Hepatocyte (in vitro differentiated cells): ENCODE measurements around the gene TMBIM1. TPM values are rescaled to one million over a fixed set of nuclear protein-coding genes. Genes with fewer than 3 reads are reported as not detected.

ENCODE experiments used
- DNase-seq: peaks from one replicate; pipeline ENCODE4 v3.0.0-alpha.2; 2016; ENCODE audit warnings: low spot score
- H2AFZ ChIP-seq: fragments of 200-600 bp; sonication (generic); 2 replicates; pipeline ENCODE4 v1.6.0; 2016; ENCODE audit warnings: antibody characterized with exemption, mild to moderate bottlenecking
- H3K27ac ChIP-seq: fragments of 200-600 bp; sonication (generic); 2 replicates; pipeline ENCODE4 v1.5.1; 2016; ENCODE audit warnings: mild to moderate bottlenecking
- H3K27me3 ChIP-seq: fragments of 200-600 bp; sonication (generic); 2 replicates; pipeline ENCODE4 v1.6.1; 2016
- H3K36me3 ChIP-seq: fragments of 200-600 bp; sonication (generic); replicated peaks from 2 replicates; pipeline ENCODE4 v1.5.1; 2016; ENCODE audit warnings: low read depth; ENCODE audit not compliant: insufficient read depth
- H3K4me1 ChIP-seq: fragments of 200-600 bp; sonication (generic); 2 replicates; pipeline ENCODE4 v1.5.1; 2016; ENCODE audit warnings: mild to moderate bottlenecking, moderate library complexity; ENCODE audit not compliant: insufficient read depth
- H3K4me2 ChIP-seq: fragments of 200-600 bp; sonication (generic); 2 replicates; pipeline ENCODE4 v1.6.0; 2016
- H3K4me3 ChIP-seq: fragments of 200-600 bp; sonication (generic); 2 replicates; pipeline ENCODE4 v1.5.1; 2016; ENCODE audit warnings: mild to moderate bottlenecking
- H3K79me2 ChIP-seq: fragments of 200-600 bp; sonication (generic); 2 replicates; pipeline ENCODE4 v1.6.0; 2017; ENCODE audit warnings: mild to moderate bottlenecking
- H3K9me2 ChIP-seq: fragments of 200-600 bp; sonication (generic); replicated peaks from 2 replicates; pipeline ENCODE4 v1.6.0; 2017; ENCODE audit warnings: mild to moderate bottlenecking; ENCODE audit not compliant: insufficient read depth
- H3K9me3 ChIP-seq: fragments of 200-600 bp; sonication (generic); 2 replicates; pipeline ENCODE4 v1.5.1; 2016; ENCODE audit warnings: low read depth, mild to moderate bottlenecking
- H4K20me1 ChIP-seq: fragments of 200-600 bp; sonication (generic); 2 replicates; pipeline ENCODE4 v1.6.0; 2016; ENCODE audit warnings: mild to moderate bottlenecking; ENCODE audit not compliant: insufficient read depth, poor library complexity, severe bottlenecking
- CTCF ChIP-seq: fragments of 200-600 bp; sonication (generic); IDR thresholded peaks from 2 replicates; pipeline ENCODE4 v1.5.1; 2016; ENCODE audit warnings: antibody characterized with exemption, mild to moderate bottlenecking; ENCODE audit not compliant: poor library complexity
- EZH2 ChIP-seq: fragments of 200-600 bp; sonication (generic); IDR thresholded peaks from 2 replicates; pipeline ENCODE4 v1.6.1; 2016; ENCODE audit warnings: antibody characterized with exemption, mild to moderate bottlenecking, borderline replicate concordance
- EZH2phosphoT487 ChIP-seq: fragments of 200-600 bp; sonication (generic); IDR thresholded peaks from one replicate; pipeline ENCODE4 v1.6.1; 2018; ENCODE audit warnings: antibody characterized with exemption, mild to moderate bottlenecking, low read depth, moderate library complexity; ENCODE audit not compliant: unreplicated experiment, severe bottlenecking
- WGBS: methylation state at CpG from one replicate; pipeline ENCODE4 v1.1.6; 2016; ENCODE audit warnings: low lambda C conversion rate; ENCODE audit errors: missing lambda C conversion rate; 5-methylcytosine and 5-hydroxymethylcytosine counted together
- polyA plus RNA-seq: library from polyadenylated mRNA; unstranded; fragments of >200 nt; fragmentation: Nextera tagmentation; extraction: Ambion mirVana; gene quantifications from 2 replicates; pipeline ENCODE4 v1.2.1, GENCODE V29; 2016
- total RNA-seq: library from RNA; depleted of rRNA; stranded (reverse); fragments of >200 nt; gene quantifications from 2 replicates; pipeline ENCODE4 v1.2.3, GENCODE V29; 2014

The TMBIM1 gene
- total and polyA plus RNA-seq, 2 experiments from 2014 or later, result 224 to 302 TPM

- Histone ChIP-seq H3K36me3 (no peaks in the 10 kb centered on the region), H3K27ac (no peak overlapping the region), H2AFZ (no peak overlapping the region), H3K4me2 (no peak overlapping the region), H3K27me3 (no peaks in the 10 kb centered on the region), H4K20me1 (no peaks in the 10 kb centered on the region), H3K4me3 (no peak overlapping the region), H3K9me2 (no peaks in the 10 kb centered on the region), H3K9me3 (no peaks in the 10 kb centered on the region), H3K79me2 (no peaks in the 10 kb centered on the region), H3K4me1 (peaks cover 7% of the 10 kb centered on the region)
- TF ChIP-seq EZH2phosphoT487 (no peak), EZH2 (no peak), CTCF (no peak)
- DNase-seq, result no peak
- WGBS, result 90% methylated on average over 4 of the region's 4 CpGs
Measured at GRCh38 chr2:218300141-218300540, 7.8 kb upstream of the TMBIM1 start.

- no peaks in the 10 kb centered on the region for H4K20me1 ChIP-seq
- 79% methylated on average over 6 of the region's 6 CpGs for WGBS
- no peaks in the 10 kb centered on the region for H3K27me3 ChIP-seq
- DNase-seq, result no peak
- no peaks in the 10 kb centered on the region for H3K36me3 ChIP-seq
- H3K9me2 ChIP-seq, result no peaks in the 10 kb centered on the region
- H3K9me3 ChIP-seq, result no peaks in the 10 kb centered on the region
- no peak for TF ChIP-seq EZH2phosphoT487
- no peak for TF ChIP-seq CTCF
- no peak overlapping the region for H3K4me3 ChIP-seq
- no peak overlapping the region for H3K27ac ChIP-seq
- H2AFZ ChIP-seq, result no peak overlapping the region
- no peak overlapping the region for H3K4me2 ChIP-seq
- H3K4me1 ChIP-seq, result peaks cover 23% of the 10 kb centered on the region
- no peaks in the 10 kb centered on the region for H3K79me2 ChIP-seq
Measured at GRCh38 chr2:218298314-218298875, 6.1 kb upstream of the TMBIM1 start.

- H3K27me3 ChIP-seq, result no peaks in the 10 kb centered on the region
- H3K4me1 ChIP-seq, result peaks cover 28% of the 10 kb centered on the region
- H3K4me3 ChIP-seq, result no peak overlapping the region
- TF ChIP-seq EZH2phosphoT487 (no peak), EZH2 (no peak), CTCF (no peak)
- no peaks in the 10 kb centered on the region for H3K9me2 ChIP-seq
- no peak overlapping the region for H3K4me2 ChIP-seq
- H2AFZ ChIP-seq, result no peak overlapping the region
- H3K9me3 ChIP-seq, result no peaks in the 10 kb centered on the region
- 89% methylated on average over 7 of the region's 7 CpGs for WGBS
- no peak for DNase-seq
- H4K20me1 ChIP-seq, result no peaks in the 10 kb centered on the region
- peaks cover 9% of the 10 kb centered on the region for H3K79me2 ChIP-seq
- peak overlapping the region; percentile 93 for H3K27ac ChIP-seq
- no peaks in the 10 kb centered on the region for H3K36me3 ChIP-seq
Measured at GRCh38 chr2:218296847-218297246, 4.5 kb upstream of the TMBIM1 start.

GRCh38 chr2:218296200-218296599 is 3.9 kb upstream of the TMBIM1 start:
- Histone ChIP-seq H3K4me1 (peaks cover 28% of the 10 kb centered on the region), H3K27ac (peak overlapping the region; percentile 93)

More at GRCh38 chr2:218296200-218296599, 3.9 kb upstream of the TMBIM1 start:
- Histone ChIP-seq H3K4me2 (no peak overlapping the region), H3K9me2 (no peaks in the 10 kb centered on the region), H4K20me1 (no peaks in the 10 kb centered on the region), H3K27me3 (no peaks in the 10 kb centered on the region), H3K9me3 (no peaks in the 10 kb centered on the region), H2AFZ (no peak overlapping the region), H3K36me3 (no peaks in the 10 kb centered on the region), H3K4me3 (no peak overlapping the region), H3K79me2 (peaks cover 15% of the 10 kb centered on the region)
- WGBS, result 68% methylated on average over 1 of the region's 1 CpG
- DNase-seq, result no peak
- no peak for TF ChIP-seq EZH2phosphoT487
- no peak for TF ChIP-seq CTCF
- TF ChIP-seq EZH2, result no peak
